Upper lobe of left lung (tissue), 6 donors: Measurements from ENCODE around the gene KCNMA1. TPM values are rescaled to one million over a fixed set of nuclear protein-coding genes. Genes with fewer than 3 reads are reported as not detected.

ENCODE experiments used
- ATAC-seq, 2 donors: fragments of 200-7000 bp; cut with Tn5 transposase; one replicate each; pipeline ENCODE4 v1.9.1; 2022; ENCODE audit warnings: mild to moderate bottlenecking in 2 of 2, moderate library complexity in 2 of 2; ENCODE audit not compliant: low FRiP score in 2 of 2
- DNase-seq, 2 donors: peaks; one replicate each; pipeline ENCODE4 v3.0.0-alpha.2; 2019 to 2020
- H3K27ac ChIP-seq, 4 donors: fragments of 200-600 bp; sonication (generic); one replicate each; pipeline ENCODE4 v1.5.1; 2016 to 2019
- H3K27me3 ChIP-seq, 4 donors: fragments of 200-600 bp; sonication (generic); one replicate each; pipeline ENCODE4 v1.5.1; 2017 to 2019
- H3K36me3 ChIP-seq, 4 donors: fragments of 200-600 bp; sonication (generic); one replicate each; pipeline ENCODE4 v1.5.1; 2016 to 2019
- H3K4me1 ChIP-seq, 4 donors: fragments of 200-600 bp; sonication (generic); one replicate each; pipeline ENCODE4 v1.5.1; 2018 to 2019
- H3K4me3 ChIP-seq, 4 donors: fragments of 200-600 bp; sonication (generic); one replicate each; pipeline ENCODE4 v1.5.1; 2017 to 2019; ENCODE audit warnings: mild to moderate bottlenecking in 2 of 4, moderate library complexity in 1 of 4
- H3K9me3 ChIP-seq, 4 donors: fragments of 200-600 bp; sonication (generic); one replicate each; pipeline ENCODE4 v1.5.1; 2018 to 2019
- EP300 ChIP-seq, 4 donors: sonication (generic); formaldehyde crosslinking; IDR thresholded peaks; one replicate each; pipeline ENCODE4 v1.5.1; 2017; ENCODE audit warnings: antibody characterized with exemption in 4 of 4, control low read depth in 2 of 4
- POLR2A ChIP-seq, 4 donors: fragments of 450-650 bp; IDR thresholded peaks; one replicate each; pipeline ENCODE4 v1.5.1; 2016 to 2017; ENCODE audit warnings: antibody characterized with exemption in 4 of 4, mild to moderate bottlenecking in 2 of 4
- POLR2AphosphoS5 ChIP-seq, 2 donors: sonication (generic); formaldehyde crosslinking; IDR thresholded peaks; one replicate each; pipeline ENCODE4 v1.5.1; 2017; ENCODE audit warnings: antibody characterized with exemption in 2 of 2
- WGBS, 2 donors: methylation state at CpG; one replicate each; pipeline ENCODE4 v1.1.5; 2017 to 2018; 5-methylcytosine and 5-hydroxymethylcytosine counted together
- total RNA-seq, 6 donors: library from RNA; depleted of rRNA in 4 of 6; stranded (reverse); fragments of >200 nt in 4 of 6; gene quantifications; one replicate each; pipeline versions ENCODE4 v1.1.0 to v1.2.1, GENCODE V29; 2016 to 2021
- TF ChIP-seq, protein P1 (sequence below), 6 experiments: fragments of 450-650 bp in 4 of 6; fragments of 200-600 bp in 2 of 6; sonication (generic) in 2 of 6; IDR thresholded peaks; one replicate each; pipeline ENCODE4 v1.5.1; 2016 to 2019; ENCODE audit warnings: antibody characterized with exemption in 6 of 6
- donor health status: DM: no; HTN: no; CAD: no; lungs with moderate emphysema.
- donor health status: DM: no; HTN: yes; CAD: no; lungs with severe emphysema.

The KCNMA1 gene
- total RNA-seq, 6 donors from 2014 or later = 5.8 to 107 (median 22.0) TPM

DNA sequence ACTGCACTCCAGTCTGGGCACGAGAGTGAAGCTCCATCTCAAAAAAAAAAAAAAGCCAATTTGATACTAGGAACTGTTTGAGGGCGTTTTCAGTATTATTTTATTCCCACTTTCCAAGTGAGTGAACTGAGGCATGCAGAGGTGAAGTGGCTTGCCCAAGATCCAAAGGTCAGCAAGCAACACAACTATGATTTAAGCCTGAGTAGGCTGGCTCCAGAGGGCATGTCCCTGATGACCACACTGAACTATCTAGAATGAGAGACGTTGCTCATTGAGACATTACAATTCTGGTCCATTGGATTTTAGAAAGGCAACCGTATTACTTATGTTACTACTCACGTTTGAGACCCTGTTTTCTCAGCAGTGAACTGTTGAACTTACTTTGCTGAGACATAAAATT, 20.8 kb downstream of the KCNMA1 start:
- DNase-seq (no peak), ATAC-seq (no peak)
- TF ChIP-seq POLR2A (IDR thresholded peaks at IDR 0.05) = no peak
- no peak for TF ChIP-seq EP300 (IDR thresholded peaks at IDR 0.05)
- no peak for TF ChIP-seq POLR2AphosphoS5 (IDR thresholded peaks at IDR 0.05)
- TF ChIP-seq, protein P1, sequence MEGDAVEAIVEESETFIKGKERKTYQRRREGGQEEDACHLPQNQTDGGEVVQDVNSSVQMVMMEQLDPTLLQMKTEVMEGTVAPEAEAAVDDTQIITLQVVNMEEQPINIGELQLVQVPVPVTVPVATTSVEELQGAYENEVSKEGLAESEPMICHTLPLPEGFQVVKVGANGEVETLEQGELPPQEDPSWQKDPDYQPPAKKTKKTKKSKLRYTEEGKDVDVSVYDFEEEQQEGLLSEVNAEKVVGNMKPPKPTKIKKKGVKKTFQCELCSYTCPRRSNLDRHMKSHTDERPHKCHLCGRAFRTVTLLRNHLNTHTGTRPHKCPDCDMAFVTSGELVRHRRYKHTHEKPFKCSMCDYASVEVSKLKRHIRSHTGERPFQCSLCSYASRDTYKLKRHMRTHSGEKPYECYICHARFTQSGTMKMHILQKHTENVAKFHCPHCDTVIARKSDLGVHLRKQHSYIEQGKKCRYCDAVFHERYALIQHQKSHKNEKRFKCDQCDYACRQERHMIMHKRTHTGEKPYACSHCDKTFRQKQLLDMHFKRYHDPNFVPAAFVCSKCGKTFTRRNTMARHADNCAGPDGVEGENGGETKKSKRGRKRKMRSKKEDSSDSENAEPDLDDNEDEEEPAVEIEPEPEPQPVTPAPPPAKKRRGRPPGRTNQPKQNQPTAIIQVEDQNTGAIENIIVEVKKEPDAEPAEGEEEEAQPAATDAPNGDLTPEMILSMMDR (IDR thresholded peaks at IDR 0.05) = no peak
- H3K36me3 ChIP-seq = no peaks in the 10 kb centered on the region
- 85 to 86% methylated on average over 5 of the region's 5 CpGs for WGBS, 2 donors
- no peak overlapping the region for H3K4me3 ChIP-seq
- H3K4me1 ChIP-seq = peaks cover 0 to 2% (median 0%) of the 10 kb centered on the region in 4 donors
- H3K27me3 ChIP-seq = no peaks in the 10 kb centered on the region
- H3K27ac ChIP-seq = no peak overlapping the region
- no peaks in the 10 kb centered on the region for H3K9me3 ChIP-seq

DNA sequence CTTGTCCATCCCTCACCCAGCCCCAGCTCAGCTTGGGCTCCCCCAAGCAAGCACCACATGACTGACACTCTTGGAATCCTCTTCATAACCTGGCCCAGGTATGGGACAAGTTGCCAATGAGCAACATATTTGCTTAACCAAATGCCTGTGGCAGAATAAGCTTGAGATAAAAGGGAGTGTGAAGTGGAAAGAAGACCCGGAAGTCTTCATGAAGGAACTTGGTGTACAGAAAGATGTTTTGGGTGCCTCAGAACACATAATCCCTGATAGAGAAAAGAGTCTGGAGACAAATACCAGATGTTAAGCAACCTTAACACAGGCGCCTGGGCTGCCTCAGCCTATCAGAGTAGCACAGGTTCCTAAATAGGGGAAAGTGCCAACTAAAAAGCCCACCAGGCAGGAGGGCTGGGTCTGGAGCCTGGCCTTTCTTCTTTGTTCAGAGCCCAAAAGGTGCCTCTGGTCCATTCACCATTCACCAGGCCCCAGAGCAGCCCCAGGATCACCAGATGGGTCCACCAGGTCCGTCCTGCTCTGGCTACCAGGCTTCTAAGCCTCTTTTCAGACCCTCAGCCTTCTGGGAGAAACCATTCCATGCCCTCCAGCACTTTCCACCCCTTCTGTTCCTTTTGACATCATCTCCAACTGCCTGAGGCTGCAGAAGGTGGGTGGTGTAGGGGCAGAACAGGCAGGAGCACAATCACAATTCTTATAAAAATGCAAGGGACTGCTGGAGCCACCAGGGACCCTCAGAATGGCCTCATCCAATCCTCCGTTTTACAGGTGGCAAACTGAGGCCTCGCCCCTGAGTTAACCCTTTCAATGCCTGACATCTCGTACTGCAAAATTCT, 22.6 kb downstream of the KCNMA1 start:
- Histone ChIP-seq H3K4me1 (peaks cover 0 to 2% (median 0%) of the 10 kb centered on the region in 4 donors), H3K9me3 (no peaks in the 10 kb centered on the region), H3K36me3 (no peaks in the 10 kb centered on the region), H3K27me3 (no peaks in the 10 kb centered on the region), H3K4me3 (no peak overlapping the region), H3K27ac (no peak overlapping the region)
- WGBS, 2 donors = 66 to 71% methylated on average over 6 of the region's 6 CpGs
- DNase-seq = no peak
- TF ChIP-seq, protein P1 (IDR thresholded peaks at IDR 0.05) = no peak
- TF ChIP-seq POLR2AphosphoS5 (IDR thresholded peaks at IDR 0.05) = no peak
- ATAC-seq = no peak

DNA sequence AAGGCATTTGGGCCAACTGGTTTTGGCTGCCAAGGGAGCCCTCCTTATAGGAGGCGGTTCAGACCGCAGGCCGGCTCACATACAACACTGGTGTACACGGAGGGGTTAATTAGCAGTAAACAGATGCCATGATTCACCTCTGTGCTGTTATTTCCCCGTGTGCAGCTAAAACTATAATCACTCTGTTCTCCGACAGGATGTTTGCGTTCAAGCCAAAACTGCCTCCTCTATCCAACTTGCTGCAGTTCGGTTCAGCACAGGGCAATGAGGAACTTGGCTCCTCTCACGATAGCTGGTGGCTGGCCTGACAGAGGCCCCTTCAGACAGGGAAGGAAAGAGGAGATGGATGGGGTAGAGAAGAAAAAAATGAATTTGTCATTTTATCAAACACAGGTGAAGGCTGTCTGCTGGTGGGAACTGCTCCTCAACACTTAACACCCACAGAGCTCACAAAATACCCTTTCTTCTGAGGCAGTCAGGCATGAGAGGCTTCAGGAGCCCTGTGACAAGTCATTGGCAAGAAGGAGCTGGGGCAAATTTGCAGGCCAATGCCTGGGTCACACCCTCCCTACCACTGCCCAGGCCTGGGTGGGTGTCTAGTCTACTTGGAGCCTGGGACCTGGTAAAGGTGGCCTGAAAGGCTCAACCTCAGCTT, 24.0 kb downstream of the KCNMA1 start:
- ATAC-seq = no peak
- Histone ChIP-seq H3K4me1 (no peaks in the 10 kb centered on the region), H3K27ac (no peak overlapping the region), H3K27me3 (no peaks in the 10 kb centered on the region), H3K9me3 (no peaks in the 10 kb centered on the region), H3K4me3 (no peak overlapping the region), H3K36me3 (no peaks in the 10 kb centered on the region)
- DNase-seq = no peak
- TF ChIP-seq POLR2A (IDR thresholded peaks at IDR 0.05) (no peak), POLR2AphosphoS5 (IDR thresholded peaks at IDR 0.05) (no peak), EP300 (IDR thresholded peaks at IDR 0.05) (no peak)
- TF ChIP-seq, protein P1 (IDR thresholded peaks at IDR 0.05) = no peak
- 38 to 53% methylated on average over 9 of the region's 9 CpGs for WGBS, 2 donors

DNA sequence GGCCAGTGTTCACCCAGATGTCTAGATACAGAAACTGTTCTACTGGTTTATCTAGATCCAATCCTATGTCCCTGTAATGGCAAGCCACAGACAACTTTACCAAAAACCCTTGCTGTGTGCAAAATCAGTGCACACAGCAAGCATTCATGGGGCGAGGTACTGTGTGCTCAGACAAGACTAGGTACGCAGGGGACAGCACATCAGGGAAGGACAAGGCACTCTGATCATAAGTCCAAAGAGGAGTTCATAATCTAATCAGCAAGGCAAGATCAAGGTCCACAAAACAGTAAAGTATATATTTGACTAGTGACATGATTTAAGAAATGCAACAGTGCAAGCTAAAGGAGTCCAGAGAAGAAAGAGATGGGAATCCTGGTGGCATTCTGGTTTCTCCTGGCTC, 25.9 kb downstream of the KCNMA1 start:
- WGBS, 2 donors = 100% methylated on average over 2 of the region's 2 CpGs
- ATAC-seq (no peak), DNase-seq (no peak)
- TF ChIP-seq POLR2A (IDR thresholded peaks at IDR 0.05) = no peak
- TF ChIP-seq, protein P1 (IDR thresholded peaks at IDR 0.05) = no peak
- TF ChIP-seq EP300 (IDR thresholded peaks at IDR 0.05) = no peak
- TF ChIP-seq POLR2AphosphoS5 (IDR thresholded peaks at IDR 0.05) = no peak
- Histone ChIP-seq H3K4me1 (no peaks in the 10 kb centered on the region), H3K4me3 (no peak overlapping the region), H3K9me3 (no peaks in the 10 kb centered on the region), H3K27ac (no peak overlapping the region), H3K27me3 (no peaks in the 10 kb centered on the region), H3K36me3 (no peaks in the 10 kb centered on the region)
